Activated CD8-positive, alpha-beta memory T cell treated with anti-CD3 and anti-CD28 coated beads, Interleukin-2, amount 50 U/mL, for 1 hour (primary cell): ENCODE results near the gene C2orf74.
"Not testable (repeated sequence)": the region's sequence is repeated elsewhere in the genome, so short reads cannot be mapped to it uniquely, and the experiment has no call there.

Experiments
- DNase-seq: peaks from one replicate; pipeline ENCODE4 v3.0.0-alpha.2; 2020; ENCODE audit errors: extremely low read depth

C2orf74 gene

DNA sequence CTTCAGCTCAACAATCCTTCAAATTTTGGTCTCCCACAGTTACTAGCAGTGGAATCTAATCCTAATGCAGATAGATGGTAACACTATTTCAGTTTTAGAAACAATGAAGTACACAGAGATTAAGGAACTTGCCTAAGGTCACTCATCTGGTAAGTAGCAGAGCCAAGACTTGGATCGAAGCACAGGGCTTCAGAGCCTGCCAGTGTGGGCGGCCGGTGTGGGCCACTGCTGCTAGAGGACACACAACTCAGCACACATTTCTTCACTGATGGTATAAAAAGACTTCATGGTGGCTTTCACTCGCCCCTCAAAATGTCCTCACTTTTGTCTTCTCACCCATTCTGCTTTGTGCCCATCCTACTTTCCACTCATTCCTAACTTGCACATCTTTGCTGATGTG, 11.1 kb downstream of the C2orf74 start:
- no peak for DNase-seq

DNA sequence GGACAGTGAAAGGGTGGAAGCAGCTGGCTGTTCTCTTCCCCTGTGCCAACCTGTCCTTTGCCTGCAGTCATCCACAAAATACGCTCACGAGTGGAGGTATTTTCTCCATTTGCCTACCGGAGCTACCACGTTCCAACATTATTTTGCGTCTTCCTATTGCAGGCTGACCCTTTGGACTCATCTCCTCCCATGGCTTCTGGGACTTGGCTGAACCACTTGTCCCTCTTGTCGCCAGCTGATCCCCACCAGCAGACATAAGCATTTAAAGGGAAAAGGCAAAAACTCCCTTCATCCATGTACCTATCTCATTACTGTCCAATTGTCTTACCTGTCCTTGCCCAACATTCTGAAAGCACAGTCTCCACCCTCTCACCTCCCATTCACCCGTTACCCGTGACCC, 13.0 kb downstream of the C2orf74 start:
- no peak for DNase-seq

DNA sequence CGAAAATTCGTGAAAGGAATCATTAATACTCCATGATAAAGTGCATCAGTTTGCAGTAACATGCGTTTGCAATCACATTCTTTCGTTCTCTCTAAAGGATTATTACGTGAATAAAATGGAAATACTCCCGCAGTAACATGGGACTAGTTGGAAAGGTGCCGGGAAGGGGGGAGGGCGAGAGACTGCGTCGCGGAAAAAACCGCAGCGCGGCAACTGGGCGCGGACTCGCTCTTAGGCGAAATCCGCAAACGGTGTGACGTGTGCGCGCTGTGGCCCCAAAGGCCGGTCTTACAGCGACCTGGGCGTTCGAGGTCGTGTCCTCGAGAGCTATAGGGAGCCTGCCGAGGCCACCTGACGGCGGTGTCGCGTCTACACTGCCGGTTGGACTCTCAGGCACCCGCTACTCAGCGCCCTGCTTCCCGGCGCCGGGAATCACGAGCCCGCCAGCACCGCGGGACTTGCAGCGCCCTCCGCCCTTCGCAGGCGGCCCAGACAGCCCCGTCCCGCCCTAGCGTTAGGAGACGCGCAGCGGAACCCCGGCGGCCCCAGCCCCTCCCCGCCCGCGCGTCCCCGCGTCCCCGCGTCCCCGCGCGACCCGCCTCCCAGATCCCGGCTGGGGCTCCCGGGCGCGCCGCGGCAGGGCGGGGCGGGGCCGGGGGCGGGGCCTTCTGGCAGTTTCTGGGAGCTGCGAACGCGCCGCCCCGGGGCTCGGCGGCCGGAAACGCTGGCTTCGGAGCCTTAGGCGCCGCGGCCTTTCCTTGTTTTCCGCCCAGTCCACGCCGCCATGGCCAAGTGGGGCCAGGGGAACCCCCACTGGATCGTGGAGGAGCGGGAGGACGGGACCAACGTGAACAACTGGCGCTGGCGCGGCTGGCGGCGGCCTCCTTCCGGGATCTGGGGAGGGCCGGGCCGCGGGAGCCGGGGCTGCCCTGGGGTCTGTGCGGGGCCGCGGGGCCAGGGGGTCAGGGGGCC, 15.1 kb downstream of the C2orf74 start:
- peak; percentile 58 for DNase-seq

DNA sequence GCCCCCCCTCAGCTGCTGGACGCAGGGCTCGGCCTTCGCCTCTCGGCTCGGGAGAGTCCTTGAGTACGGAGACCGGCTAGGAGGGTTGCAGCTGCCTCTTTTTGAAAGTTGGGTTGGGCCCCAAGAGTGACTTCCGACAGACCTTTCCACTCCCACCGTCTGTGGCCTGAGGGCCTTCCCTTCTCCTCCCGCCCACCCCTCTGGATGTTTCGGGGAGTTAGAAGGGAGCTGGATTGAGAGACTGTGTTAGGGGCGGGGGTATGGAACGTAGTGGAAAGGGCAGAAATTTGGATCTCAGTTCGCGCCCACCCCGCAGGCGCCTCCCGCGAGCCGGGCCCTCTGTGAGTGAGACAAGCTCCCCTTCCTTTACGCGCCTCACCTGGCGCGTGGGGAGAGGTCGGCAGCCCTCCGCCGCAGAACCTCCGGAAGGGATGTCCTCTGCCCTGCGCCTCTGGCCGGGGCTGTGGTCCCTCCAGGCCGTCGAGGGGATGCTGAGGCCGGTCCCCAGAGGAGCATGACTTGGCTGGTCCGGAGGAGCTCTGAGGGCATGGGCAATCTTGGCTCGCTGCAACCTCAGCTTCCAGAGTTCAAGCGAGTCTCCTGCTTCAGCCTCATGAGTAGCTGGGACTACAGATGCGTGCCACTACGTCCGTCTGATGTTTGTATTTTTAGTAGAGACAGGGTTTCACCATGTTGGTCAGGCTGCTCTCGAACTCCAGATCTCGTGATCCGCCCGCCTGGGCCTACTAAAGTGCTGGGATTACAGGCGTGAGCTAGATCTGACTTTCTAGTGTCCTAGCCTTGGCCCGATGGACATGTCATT, 15.9 kb downstream of the C2orf74 start:
- peak; percentile 12 for DNase-seq

DNA sequence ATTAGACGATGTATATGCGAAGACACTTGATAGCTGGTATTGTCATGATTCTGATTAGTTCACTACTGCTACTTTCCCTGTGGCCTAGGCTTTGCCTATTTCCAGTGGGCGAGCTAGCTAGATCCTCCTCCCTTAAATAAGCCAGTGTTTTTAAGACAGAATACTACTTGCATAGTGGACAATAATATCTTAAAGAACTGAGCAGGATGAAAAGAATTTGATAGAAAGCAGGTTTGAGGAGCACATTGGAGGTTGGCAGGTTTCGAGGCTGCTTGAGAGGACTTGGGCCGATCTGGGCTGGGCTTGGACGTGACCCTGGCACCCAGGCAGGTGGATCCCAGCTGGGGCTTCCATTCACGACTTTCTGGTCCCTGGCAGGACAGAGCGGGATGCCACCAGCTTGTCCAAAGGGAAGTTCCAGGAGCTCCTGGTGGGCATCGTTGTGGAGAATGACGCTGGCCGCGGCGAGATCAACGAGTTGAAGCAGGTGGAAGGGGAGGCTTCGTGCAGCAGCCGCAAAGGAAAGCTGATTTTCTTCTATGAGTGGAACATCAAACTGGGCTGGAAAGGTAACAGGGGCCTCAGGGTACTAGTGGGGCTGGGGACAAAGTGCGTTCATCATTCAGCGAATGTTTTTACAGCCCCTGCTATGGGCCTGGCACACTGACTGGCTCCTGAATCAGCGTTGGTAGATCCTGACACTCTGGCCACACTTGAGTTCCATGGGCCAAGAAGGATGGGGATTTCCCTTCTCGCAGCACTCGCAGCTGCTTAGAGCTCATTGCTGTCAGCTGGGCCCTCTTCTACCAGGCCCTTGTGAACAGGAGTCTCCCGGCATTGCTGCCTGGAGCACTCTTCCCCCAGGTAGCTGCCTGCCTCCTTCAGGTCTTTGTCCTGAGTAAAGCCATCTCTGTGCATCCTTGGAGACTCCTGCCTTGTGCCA, 16.9 kb downstream of the C2orf74 start:
- no peak for DNase-seq

DNA sequence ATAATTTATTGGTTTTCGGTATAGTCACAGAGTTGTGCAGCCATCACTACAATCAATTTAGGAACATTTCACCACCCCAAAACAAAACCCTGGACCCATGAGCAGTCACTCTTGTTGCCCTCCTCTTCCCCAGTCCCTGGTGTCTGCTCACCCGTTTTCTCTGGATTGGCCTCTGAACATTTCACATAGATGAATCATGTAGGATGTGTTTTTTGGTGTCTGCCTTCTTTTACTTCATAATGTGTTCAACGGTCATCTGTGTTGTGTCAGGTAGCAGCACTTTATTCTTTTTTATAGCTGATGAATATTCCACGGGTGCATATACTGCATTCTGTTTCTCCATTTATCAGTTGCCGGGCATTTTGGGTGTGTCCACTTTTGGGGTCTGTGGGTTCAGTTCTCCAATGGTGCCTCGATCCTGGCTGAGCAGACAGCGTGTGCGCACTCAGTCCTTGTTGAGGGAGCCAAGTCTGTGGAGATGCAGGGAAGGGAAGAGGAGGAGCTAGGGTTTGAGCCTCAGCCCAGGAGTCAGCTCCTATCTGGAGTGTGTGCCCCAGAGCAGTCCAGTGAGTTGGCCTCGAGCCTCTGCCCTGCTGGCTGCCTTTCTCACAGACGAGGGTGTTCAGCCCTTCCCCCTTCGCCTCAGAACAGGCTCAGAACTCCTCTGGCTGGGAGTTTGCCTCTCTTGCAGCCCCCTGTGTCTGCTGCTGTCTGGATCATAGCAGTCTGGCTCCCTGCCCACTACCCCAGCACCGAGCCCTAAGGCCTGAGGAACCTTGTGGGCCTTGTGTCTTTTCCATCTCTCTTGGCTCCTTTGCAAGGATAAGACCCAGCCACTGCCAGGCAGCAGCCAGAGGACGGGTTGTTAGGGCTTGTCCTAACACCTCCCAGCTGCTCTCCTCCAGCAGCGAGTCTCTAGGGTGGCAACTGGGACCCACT, 18.0 kb downstream of the C2orf74 start:
- no peak for DNase-seq

DNA sequence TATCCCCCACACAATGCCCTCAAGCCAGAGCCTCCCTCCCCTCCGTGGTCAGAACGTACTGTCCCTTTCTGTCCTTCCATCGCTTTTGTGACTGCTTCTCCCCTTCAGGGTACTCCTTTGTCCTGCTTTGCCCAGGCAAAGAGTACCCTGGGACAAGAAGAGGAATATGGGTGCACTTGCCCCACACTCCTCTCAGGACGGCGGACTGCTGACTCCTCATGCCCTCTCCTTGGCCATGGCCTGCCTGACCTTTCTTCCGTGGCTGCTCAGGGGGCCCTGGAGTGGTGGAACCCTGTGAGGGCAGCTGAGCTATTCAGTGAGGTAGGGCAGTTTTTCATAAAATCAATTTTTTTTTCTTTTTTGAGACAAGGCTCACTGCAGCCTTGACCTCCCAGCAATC, 18.7 kb downstream of the C2orf74 start:
- no peak for DNase-seq

DNA sequence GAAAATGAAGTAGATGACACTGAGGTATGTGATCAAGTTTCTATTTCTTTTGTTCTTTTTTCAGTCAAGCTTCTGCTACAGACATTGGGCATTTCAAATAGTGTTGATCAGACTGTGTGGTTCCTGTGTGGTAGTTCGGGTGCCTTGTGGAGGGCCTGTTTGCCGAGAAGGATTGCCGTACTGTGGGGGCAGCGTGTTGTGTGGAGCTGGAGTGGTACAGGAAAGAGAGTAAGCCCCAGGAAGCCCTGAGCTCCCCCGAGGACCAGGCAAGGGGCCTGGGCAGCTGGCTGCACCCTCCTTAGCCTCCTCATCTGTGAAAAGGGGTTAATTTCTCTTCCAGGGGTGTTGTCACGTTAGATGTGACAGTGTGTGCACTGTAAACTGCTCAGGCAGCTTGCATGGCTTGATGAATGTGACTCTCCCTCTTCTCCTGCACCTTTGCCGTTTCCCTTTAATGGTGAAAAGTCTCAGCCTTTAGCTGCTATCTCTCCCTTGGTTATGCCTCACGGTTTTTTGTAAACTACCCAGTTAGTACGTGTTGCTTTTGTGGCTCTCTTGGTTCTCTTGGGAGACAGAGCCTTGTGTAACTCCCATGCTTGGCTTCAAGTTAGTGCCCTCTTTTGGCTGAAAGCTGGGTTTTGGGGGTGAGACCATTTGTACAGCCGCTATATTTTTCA, 19.5 kb downstream of the C2orf74 start:
- no peak for DNase-seq

DNA sequence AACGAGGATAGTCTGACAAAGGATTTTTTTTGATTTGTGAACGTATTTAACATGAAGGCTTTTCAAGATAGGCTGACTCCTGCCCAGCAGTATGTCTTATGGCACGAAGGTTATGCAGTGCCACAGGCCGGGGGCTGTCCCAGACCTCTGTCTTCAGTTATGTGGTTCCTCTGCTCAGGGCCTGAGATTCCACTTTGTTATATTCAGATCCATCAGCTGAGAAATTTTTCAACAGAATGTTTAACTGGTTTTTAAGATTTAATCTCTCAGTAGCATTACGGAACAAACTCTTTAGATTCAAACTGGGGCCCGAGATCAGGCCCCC, 20.0 kb downstream of the C2orf74 start:
- no peak for DNase-seq

DNA sequence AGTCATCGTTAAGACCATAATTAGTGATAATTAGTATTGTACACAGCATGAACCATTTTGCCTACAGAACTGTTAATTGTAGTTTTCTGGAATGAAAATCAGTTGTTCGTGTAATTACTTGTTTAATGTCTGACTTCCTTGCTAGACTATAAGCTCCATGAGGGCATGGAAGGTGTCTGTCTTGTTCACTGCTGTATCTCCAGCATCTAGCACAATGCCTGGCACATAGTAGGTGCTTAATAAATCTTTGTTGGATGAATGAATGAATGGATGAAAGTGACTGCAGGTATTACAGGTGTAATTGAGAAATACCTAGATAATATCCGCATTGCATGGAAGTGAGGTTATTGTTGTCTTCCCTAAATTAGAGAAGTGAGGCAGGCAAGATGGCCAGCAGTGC, 21.8 kb downstream of the C2orf74 start:
- DNase-seq, result no peak

DNA sequence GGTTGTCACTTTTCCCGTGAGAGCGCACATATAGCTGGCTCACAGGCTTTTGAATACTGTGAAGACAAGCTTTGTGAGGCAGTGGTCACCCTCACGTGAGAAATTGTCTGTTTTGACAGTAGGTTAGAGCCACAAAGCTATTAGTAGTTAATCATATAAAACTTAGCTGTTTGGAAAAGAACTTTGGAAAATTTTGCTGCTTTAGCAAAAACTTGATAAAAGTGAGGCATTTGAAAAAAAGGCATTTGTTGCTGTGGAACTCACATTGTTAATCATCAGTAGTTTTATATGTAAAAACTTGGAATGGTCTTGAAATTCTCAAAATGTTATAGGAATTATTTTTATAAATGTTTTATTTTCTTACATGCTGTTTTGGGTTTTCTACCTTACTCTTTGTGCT, 22.3 kb downstream of the C2orf74 start:
- no peak for DNase-seq

DNA sequence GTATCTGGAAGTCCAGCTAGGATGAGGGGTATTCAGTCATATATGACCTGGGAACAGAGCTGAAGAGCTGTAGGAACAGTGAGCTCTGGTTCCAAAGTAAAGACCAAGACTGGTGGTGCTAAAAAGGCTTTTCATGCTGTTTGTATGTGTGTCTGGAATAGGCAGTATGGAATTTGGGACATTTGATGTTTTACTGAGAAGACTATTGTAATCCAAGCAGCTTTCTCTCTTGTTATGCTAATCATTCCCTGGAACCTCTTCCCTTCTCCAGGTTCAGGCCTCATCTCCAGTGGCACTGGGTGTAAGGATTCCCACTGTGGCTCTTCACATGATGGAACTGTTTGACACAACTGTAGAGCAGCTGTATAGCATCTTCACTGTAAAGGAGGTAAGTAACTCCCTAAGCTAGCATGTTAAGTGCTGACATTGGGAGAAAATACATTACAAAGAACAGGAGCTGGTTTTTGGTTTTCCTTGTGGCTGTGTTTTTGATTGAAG, 23.3 kb downstream of the C2orf74 start:
- no peak for DNase-seq

DNA sequence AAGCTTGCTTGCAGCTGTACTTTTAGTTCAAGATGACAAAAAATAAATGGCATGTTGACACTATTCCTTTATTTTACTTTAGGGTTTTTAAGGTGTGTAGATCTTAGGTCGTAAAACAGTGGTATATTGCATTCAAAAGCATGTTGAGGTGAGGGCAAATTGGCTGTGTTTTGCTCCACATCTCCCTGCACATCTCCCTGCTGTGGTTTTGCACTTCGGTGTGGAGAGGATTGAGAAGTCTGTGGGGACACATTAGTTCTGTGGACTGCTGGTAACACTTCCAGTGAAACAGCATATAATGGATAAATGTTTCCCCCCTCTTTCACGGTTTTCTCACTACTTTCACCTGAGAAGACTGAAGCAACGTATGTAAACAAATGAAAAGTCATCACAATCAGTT, 25.1 kb downstream of the C2orf74 start:
- no peak for DNase-seq

DNA sequence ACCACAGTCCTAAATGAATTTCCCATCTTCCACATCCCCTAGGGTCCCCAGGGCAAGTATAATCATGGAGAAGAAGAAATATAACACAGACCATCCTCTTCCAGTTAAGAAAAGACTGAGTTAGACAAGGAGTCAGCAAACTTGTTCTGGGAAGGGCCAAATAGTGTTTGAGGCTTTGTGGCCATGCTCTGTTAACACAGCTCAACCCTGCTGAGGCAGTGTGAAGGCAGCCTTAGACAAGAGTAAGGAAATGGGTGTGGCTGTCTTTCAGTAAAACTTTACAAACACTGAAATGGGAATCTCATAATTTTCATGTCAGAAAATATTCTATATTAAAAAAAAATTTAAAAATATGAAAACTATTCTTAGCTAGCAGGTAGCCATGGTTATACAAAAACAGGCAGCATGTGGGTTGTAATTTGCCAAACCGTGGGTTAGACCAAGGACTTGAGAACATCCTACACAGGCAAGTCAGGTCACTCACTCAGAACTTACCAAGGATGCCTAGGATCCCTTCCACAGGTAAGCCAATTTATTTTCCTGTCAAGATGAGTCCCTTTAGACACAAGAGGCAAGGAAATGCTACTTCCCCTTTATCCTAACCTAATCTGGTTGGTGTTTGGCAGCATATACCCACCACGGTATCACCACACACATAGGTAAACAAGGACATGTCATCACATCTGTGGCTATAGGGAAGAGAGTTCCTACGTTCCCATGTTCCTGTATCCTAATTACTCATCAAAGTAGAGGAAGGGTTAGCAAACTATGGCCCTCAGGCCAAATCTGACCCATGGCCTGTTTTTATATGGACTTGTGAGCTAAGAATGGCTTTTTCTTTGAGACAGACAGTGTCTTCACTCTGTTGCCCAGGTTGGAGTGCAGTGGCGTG, 31.9 kb downstream of the C2orf74 start:
- no peak for DNase-seq

DNA sequence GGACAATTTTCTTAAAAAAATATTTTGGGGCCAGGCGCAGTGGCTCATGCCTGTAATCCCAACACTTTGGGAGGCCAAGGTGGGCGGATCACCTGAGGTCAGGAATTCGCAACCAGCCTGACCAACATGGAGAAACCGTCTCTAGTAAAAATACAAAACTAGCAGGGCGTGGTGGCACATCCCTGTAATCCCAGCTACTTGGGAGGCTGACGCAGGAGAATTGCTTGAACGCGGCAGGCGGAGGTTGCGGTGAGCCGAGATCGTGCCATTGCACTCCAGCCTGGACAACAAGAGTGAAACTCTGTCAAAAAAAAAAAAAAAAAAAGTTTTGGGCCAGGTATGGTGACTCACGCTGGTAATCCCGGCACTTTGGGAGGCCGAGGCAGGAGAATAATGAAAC, 32.7 kb downstream of the C2orf74 start:
- not testable (repeated sequence) for DNase-seq

DNA sequence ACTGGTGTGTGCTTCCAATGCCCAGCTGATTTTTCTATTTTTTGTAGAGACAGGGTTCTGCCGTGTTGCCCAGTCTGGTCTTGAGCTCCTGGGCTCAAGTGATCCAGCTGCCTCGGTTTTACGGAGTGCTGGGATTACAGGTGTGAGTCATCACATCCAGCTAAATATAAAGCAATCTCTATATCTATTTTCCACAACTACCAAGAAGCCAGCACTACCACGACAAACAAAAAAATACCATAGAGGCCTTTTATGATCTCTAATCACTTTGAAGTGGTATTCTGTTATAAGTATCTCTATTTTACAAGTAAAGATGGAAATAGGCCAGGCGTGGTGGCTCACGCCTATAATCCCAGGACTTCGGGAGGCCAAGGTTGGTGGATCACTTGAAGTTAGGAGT, 34.7 kb downstream of the C2orf74 start:
- no peak for DNase-seq

DNA sequence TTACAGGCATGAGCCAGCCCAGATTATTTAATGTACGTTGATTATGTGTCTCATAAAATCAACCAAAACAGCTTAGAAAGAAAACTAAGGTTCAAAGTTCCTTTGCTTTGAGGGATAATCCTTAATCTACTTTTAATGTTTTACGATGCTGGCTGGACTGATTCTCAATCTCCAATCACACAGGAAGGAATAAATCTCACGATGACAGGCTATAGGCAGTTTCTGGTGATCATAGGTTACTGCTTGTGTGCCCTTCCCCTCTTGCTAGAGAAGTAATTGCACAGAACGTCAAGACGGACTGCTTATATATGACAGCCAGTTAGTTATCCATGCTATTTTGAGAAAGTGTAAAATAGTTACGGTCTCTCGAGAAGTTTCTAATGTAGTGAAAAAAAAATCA, 43.1 kb downstream of the C2orf74 start:
- DNase-seq, result no peak

DNA sequence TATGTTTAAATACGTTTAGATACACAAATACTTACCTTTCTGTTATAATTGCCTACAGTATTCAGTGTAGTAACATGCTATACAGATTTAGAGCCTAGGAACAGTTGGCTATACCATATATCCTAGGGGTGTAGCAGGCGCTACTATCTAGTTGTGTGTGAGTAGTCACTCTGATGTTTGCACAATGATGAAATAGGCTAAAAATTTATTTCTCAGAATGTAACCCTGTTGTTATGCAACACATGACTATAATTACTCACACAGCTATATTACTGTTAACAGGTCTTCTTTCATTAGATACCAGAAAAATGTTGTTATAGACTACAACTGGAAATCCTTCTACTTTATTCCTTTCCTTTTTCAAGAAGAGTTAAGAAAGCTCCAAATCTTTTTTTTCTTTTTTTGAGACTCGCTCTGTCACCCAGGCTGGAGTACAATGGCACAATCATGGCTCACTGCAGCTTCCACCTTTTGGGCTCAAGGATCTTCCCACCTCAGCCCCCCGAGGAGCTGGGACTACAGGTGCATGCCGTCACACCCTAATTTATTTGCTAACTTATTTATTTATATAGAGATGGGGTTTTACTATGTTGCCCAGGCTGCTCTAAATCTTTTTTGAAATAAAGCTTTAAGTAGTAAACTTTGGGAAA, 48.5 kb downstream of the C2orf74 start:
- no peak for DNase-seq
